NCI-H146 (cell line): ENCODE results near the gene LRRC61.
A peak's percentile ranks its signal among the peaks of the same experiment; 100 is the strongest.
"Not testable (repeated sequence)": the region's sequence is repeated elsewhere in the genome, so short reads cannot be mapped to it uniquely, and the experiment has no call there.

Experiments
- DNase-seq: peaks from one replicate; lab custom pipeline; 2025; lab: John Stamatoyannopoulos, UW

The LRRC61 gene

GRCh38 chr7:150322833-150323681 lies at the start of gene LRRC61, which contains the start of gene ACTR3C:
LRRC61 (plus strand) TSS chr7:150323355; CDS start chr7:150336862, 13,507 bp downstream.
ACTR3C (minus strand) TSS chr7:150323545; CDS start chr7:150295296, 28,249 bp downstream.
- DNase-seq: peak; percentile 94

- peak; percentile 4 for DNase-seq
Measured at GRCh38 chr7:150276132-150276695, 46.9 kb upstream of the LRRC61 start.

DNA sequence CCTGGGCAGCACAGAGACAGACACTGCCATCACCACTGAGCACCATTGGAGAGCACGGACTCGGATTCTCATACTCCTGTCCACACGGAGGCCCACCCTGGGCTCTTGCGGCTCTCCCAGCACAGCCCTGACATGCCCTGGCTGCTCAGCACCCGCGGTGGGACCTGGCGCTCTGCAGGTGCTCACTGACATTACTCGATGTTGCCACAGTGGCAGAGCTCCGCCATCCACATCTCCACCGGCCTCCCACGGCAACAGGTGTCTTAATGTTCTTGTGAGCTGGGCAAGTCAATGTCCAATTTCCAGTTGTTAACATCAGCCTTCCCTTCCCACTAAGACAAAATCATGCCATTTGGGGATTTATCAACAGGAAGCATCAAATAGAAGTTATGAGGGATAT lies 44.8 kb upstream of the LRRC61 start:
- DNase-seq: not testable (repeated sequence)

GRCh38 chr7:150281681-150282403 lies 41.3 kb upstream of the LRRC61 start:
- not testable (repeated sequence) for DNase-seq

DNA sequence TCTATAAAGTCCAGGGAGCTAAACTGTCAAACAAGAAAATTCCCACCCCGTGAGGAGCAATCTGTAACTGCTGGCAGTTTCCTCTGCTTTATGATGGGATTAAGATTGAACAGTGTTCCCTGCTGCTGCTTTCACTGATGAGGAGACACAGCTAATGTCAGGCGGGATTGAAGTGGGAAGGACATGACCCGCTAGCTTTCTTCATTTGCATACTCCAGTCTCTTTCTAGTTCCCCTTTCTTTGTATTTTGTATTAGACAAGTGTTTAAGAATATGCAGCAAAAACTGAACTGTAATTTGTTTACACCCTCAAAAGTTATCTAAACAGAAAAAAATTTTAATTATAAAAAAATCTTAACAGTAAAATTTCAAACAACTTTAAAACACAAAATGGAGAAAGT lies 40.0 kb upstream of the LRRC61 start:
- not testable (repeated sequence) for DNase-seq

DNA sequence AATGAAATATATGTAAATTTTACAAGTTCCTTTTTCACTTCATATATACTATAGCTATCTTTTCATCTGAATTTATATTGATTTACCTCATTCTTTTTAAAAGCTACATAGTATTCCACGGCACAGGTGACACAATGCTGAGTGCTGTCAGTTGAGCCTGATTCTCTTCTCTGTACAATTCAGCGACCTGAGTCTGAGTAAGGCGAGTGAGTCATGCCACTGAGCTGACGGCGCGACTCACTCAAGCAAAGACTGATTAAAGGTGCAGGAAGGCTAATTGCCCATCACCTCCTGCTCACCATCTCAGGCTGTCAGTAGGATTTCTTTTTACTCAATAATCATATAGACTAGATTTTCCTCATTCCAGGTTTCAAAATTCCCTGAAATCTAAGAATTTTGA lies 39.5 kb upstream of the LRRC61 start:
- not testable (repeated sequence) for DNase-seq

DNA sequence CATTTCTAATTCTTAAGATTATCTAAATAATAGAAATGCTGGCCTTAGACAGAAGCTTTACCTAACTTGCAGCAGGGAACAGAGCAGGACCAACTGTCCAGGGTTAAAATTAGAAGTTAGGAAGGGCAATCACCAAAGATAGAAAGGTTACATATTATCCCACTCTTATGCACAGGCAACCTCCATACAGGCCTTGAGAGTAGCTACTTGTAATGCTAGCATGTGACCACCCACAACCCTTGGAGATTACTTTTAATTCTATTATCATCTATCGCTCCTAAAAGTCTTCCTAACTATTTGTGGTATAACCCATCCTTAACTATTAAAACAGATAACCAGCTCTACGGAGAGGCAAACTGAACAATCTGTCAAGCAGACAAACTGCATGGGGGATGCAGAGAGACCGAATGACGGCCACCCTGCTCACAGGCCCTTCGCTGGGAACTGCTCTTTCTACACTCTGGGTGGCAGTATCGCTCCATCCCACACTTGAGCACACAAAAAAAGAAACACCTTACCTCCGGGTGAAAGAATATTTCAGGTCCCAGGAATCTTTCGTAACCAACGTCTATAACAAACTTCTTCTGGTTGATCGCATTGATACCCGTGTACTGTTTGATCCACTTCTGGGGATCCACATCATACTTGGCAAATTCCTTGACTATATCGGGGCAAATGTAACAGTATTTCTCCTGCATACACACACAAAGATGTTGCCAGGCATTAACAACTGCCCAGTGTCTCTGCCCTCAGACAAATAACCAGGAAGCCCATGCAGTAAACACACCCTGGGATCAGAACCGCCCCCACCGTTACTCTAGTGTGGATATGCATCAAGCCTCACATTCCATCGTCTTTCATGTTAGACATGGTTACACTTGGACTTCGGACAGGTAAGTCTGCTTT lies 37.1 kb upstream of the LRRC61 start:
- peak; percentile 13 for DNase-seq

DNA sequence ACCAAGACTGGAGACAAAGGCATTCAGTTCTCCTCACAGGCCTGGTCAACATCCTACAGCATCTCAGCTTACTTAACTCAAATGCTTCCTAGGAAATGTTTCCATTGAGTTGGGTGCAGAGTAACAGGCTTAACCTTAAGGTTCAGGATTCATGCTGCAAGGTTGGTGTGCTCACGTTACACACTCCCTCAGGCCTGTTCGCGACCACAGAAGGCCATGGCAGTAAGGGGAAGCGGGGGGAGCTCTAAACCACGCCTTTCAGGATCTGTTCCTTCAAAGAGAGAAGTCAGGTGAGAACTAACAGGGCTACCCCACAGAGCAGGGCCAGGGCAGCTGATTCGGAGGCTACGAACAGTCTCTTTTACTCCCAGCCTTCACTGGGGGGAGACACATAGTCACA lies 35.3 kb upstream of the LRRC61 start:
- not testable (repeated sequence) for DNase-seq

DNA sequence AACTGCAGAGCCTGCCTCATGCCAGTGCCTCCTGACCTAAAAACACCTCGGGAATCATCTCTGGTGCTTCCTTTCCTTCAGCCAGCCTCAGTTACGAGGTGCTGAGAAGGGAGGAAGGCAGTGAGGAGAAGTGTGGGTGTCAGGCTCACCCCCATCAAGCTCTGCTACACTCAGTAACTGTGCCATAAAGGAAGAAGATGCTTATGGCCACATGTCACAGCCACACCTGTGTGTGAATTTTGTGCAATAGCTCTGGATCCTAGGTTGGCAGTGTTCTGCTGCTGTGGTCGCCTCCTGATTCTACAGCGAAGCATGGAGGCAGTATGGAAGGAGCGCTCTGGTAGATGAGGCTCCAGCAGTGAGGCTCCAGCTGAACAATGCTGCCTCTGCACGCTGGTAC lies 34.3 kb upstream of the LRRC61 start:
- not testable (repeated sequence) for DNase-seq

DNA sequence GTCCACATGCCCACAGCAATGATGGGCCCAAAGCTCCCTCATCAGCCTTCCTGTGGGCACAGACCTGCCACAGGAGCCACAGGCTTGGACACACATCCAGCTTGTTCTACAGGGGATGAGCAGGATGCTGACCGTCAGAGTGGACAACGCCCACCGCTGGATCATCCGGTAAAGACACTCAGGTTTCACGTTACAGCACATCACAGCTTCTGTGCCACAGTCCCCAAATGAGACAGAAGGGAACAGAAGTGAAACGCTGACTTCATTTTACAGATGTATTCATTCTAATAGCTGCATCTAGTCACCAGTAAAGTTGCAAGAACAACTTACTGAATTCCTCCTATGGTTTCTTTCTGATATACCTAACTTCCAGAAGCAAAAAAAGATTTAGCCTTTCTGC lies 32.8 kb upstream of the LRRC61 start:
- not testable (repeated sequence) for DNase-seq

DNA sequence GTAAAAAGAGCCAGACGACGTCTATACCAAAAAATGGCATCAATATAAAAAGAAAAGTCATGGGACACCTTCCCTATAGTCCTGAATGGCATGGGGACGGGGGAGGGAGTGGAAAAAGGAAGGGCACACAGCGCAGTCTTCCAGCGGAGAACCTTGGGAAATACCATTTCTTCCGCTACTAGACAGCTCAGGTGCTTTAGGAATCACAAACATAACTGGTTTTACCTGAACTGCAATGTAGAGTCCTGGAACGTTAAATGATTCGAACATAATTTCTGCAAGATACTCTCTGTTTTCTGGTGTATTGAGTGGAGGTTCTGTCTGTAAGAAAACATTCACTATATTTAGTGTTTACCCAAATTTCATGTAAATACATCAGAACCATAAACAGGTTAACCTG lies 28.1 kb upstream of the LRRC61 start:
- DNase-seq: not testable (repeated sequence)

DNA sequence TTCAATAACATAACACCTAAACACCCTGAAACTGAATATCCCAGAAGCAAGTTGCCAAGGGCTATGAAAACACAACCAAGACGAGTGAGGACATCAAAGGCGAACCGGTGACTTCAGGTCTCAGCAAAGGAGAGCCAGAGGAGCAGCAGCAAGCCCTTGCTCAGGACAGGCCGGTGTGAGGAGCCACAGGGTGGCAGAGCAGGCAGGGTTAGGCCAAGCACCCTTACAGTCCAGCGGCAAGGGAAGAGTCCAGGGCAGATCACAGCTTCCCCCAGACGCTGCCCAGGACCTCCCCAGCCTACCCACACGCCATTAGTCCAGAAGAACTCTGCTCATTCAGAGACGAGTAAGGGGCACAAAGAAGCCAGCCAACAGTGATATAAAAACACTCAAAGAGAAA lies 27.5 kb upstream of the LRRC61 start:
- DNase-seq: not testable (repeated sequence)

GRCh38 chr7:150296802-150297201 lies 26.4 kb upstream of the LRRC61 start:
- not testable (repeated sequence) for DNase-seq

GRCh38 chr7:150297978-150298377 lies 25.2 kb upstream of the LRRC61 start:
- DNase-seq: not testable (repeated sequence)

DNA sequence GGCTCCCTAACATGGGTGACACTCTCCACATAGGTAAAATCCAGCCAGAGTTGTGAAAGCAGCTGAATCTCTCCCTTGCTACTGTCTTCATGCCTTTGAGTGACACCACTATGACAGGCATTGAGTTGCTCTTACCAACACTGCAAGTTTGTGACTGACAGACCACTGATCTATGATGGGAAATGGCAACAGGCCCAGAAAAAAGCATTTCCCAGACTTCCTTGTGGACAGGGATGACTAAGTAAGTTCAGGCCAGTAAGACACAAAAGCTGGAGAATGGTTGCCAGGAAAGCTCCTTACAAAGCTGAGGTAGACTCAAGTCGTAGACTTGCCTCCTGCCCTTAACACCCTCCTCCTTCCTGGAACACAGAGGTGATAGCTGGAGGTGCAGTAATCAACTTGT lies 20.2 kb upstream of the LRRC61 start:
- not testable (repeated sequence) for DNase-seq

- DNase-seq: not testable (repeated sequence)
Measured at GRCh38 chr7:150304499-150305258, 18.5 kb upstream of the LRRC61 start.

- DNase-seq: not testable (repeated sequence)
Measured at GRCh38 chr7:150305259-150305902, 17.8 kb upstream of the LRRC61 start.

DNA sequence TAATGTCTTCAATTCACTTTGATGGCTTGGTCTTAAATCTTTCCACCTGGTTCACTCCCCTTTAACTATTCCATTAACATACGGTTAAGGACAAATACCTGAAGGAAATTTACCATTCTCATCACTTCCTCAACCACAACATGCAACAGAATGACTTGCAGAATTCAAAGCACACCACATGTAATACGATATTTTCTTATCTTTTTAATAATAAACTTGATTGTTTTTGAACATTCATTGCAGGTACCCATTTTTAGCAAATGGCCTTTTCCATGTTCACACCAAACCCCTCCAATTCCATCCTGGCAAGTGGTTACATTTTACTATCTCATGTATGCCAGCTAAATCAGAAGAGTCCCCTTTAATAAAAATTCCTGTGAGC lies 17.3 kb upstream of the LRRC61 start:
- not testable (repeated sequence) for DNase-seq

GRCh38 chr7:150306377-150306776 lies 16.8 kb upstream of the LRRC61 start:
- not testable (repeated sequence) for DNase-seq

- DNase-seq: no peak
Measured at GRCh38 chr7:150307129-150307528, 16.0 kb upstream of the LRRC61 start.
